DLD1 (cell line): ENCODE results near the gene MR1.

Source experiments
- in situ Hi-C: cut with HindIII; loops from 2 replicates; pipeline ENCODE4 v1.10.0; 2017; ENCODE audit warnings: low sequenced_read_pairs

Gene MR1

GRCh38 chr1:181089676-181090544 is 56.1 kb downstream of the MR1 start:
- in situ Hi-C loops = loop anchor here (5.0 kb wide), 1 partner anchor 77 kb away; no protein-coding TSS in a partner anchor

- in situ Hi-C loops = loop anchor here (5.0 kb wide), 1 partner anchor 77 kb away; no protein-coding TSS in a partner anchor
These were observed 56.9 kb downstream of the MR1 start for GRCh38 chr1:181090641-181091126.

GRCh38 chr1:181091309-181092040 is 57.7 kb downstream of the MR1 start:
- in situ Hi-C loops = loop anchor here (5.0 kb wide), 1 partner anchor 76 kb away; no protein-coding TSS in a partner anchor

GRCh38 chr1:181092056-181092455 is 58.3 kb downstream of the MR1 start:
- in situ Hi-C loops = loop anchor here (5.0 kb wide), 1 partner anchor 75 kb away; no protein-coding TSS in a partner anchor

- in situ Hi-C loops = loop anchor here (5.0 kb wide), 1 partner anchor 74 kb away; no protein-coding TSS in a partner anchor
These were observed 59.2 kb downstream of the MR1 start for GRCh38 chr1:181092883-181093458.

GRCh38 chr1:181094416-181095212 is 60.8 kb downstream of the MR1 start:
- in situ Hi-C loops = loop anchor here (5.0 kb wide), 1 partner anchor 73 kb away; no protein-coding TSS in a partner anchor

GRCh38 chr1:181095260-181095659 is 61.5 kb downstream of the MR1 start:
- in situ Hi-C loops = no loop called here

- in situ Hi-C loops = no loop called here
These were observed 62.0 kb downstream of the MR1 start for GRCh38 chr1:181095763-181096184.

GRCh38 chr1:181097242-181097641 is 63.5 kb downstream of the MR1 start:
- in situ Hi-C loops = no loop called here

GRCh38 chr1:181099152-181100014 is 65.6 kb downstream of the MR1 start:
- in situ Hi-C loops = no loop called here

- in situ Hi-C loops = no loop called here
These were observed 66.5 kb downstream of the MR1 start for GRCh38 chr1:181100015-181100905.

GRCh38 chr1:181100934-181101333 is 67.2 kb downstream of the MR1 start:
- in situ Hi-C loops = no loop called here

- in situ Hi-C loops = no loop called here
These were observed 67.9 kb downstream of the MR1 start for GRCh38 chr1:181101581-181102226.

- in situ Hi-C loops = no loop called here
These were observed 69.1 kb downstream of the MR1 start for GRCh38 chr1:181102841-181103240.

- in situ Hi-C loops = no loop called here
These were observed 69.6 kb downstream of the MR1 start for GRCh38 chr1:181103399-181103798.

- in situ Hi-C loops = no loop called here
These were observed 70.4 kb downstream of the MR1 start for GRCh38 chr1:181104042-181104789.

- in situ Hi-C loops = no loop called here
These were observed 71.0 kb downstream of the MR1 start for GRCh38 chr1:181104790-181105133.
